Peyer's patch (tissue), 4 donors: ENCODE results near the gene PAFAH1B1. TPM values are rescaled to one million over a fixed set of nuclear protein-coding genes. Genes with fewer than 3 reads are reported as not detected.

Experiments
- DNase-seq, 3 donors: peaks; one replicate each; pipeline ENCODE4 v3.0.0-alpha.2; 2017 to 2019
- H3K27ac ChIP-seq, 4 donors: fragments of 200-600 bp; sonication (generic); one replicate each; pipeline ENCODE4 v1.5.1; 2016 to 2019
- H3K27me3 ChIP-seq, 2 donors: fragments of 200-600 bp; sonication (generic); one replicate each; pipeline ENCODE4 v1.5.1; 2019
- H3K36me3 ChIP-seq, 3 donors: fragments of 200-600 bp; sonication (generic); one replicate each; pipeline ENCODE4 v1.5.1; 2016 to 2019
- H3K4me1 ChIP-seq, 4 donors: fragments of 200-600 bp; sonication (generic); one replicate each; pipeline ENCODE4 v1.5.1; 2016 to 2019
- H3K4me3 ChIP-seq, 4 donors: fragments of 200-600 bp; sonication (generic); 1 replicate in 3 of 4; 2 replicates in 1 of 4; pipeline ENCODE4 v1.5.1; 2016 to 2019; ENCODE audit warnings: mild to moderate bottlenecking in 1 of 4
- H3K9me3 ChIP-seq, 4 donors: fragments of 200-600 bp; sonication (generic); one replicate each; pipeline ENCODE4 v1.5.1; 2016 to 2019; ENCODE audit warnings: mild to moderate bottlenecking in 1 of 4
- CTCF ChIP-seq, 6 experiments: fragments of 450-650 bp in 4 of 6; fragments of 200-600 bp in 2 of 6; sonication (generic) in 1 of 6; IDR thresholded peaks; one replicate each; pipeline ENCODE4 v1.5.1; 2017 to 2019; ENCODE audit warnings: antibody characterized with exemption in 6 of 6, mild to moderate bottlenecking in 3 of 6, moderate library complexity in 1 of 6
- POLR2A ChIP-seq, 2 donors: fragments of 450-650 bp; IDR thresholded peaks; one replicate each; pipeline ENCODE4 v1.5.1; 2017; ENCODE audit warnings: antibody characterized with exemption in 2 of 2, mild to moderate bottlenecking in 2 of 2, moderate library complexity in 2 of 2
- total RNA-seq, 4 donors: library from RNA; depleted of rRNA; stranded (reverse); fragments of >200 nt; gene quantifications; one replicate each; pipeline ENCODE4 v1.1.0, GENCODE V29; 2016

Gene PAFAH1B1
- total RNA-seq, 4 donors from 2014 or later = 131 to 281 (median 141) TPM

DNA sequence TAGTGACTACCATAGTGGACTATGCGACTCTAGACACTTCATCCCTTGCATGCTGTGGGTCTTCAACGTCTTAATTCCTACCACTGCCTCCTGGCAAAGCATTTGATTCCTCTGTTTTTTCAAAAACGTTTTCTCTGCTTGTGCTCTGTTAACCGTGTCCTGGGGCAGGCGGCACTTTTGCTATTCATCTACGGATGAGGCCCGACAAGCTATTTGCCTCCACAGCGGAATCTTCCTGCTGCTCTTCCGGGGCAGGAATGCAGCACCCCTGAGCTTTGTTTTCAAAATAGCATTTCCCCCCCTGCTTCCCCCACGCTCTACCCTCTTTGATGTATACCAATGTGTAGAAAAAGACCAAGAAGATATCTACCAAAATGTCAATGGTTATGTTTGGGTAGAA, 42.0 kb upstream of the PAFAH1B1 start:
- Histone ChIP-seq H3K36me3 (no peaks in the 10 kb centered on the region), H3K4me1 (peaks cover 0 to 14% (median 0%) of the 10 kb centered on the region in 4 donors), H3K4me3 (no peak overlapping the region), H3K9me3 (no peaks in the 10 kb centered on the region), H3K27ac (no peak overlapping the region), H3K27me3 (no peaks in the 10 kb centered on the region)
- no peak for DNase-seq
- TF ChIP-seq POLR2A (IDR thresholded peaks at IDR 0.05) = no peak
- no peak for TF ChIP-seq CTCF (IDR thresholded peaks at IDR 0.05)

- no peak for TF ChIP-seq POLR2A (IDR thresholded peaks at IDR 0.05)
- H3K4me1 ChIP-seq = peaks cover 0 to 9% (median 0%) of the 10 kb centered on the region in 4 donors
- no peaks in the 10 kb centered on the region for H3K27me3 ChIP-seq
- DNase-seq = no peak
- no peak overlapping the region for H3K4me3 ChIP-seq
- H3K27ac ChIP-seq = no peak overlapping the region
- no peaks in the 10 kb centered on the region for H3K36me3 ChIP-seq
- no peaks in the 10 kb centered on the region for H3K9me3 ChIP-seq
These were observed 41.5 kb upstream of the PAFAH1B1 start for GRCh38 chr17:2551928-2552327.

- H3K27ac ChIP-seq = no peak overlapping the region
- no peak overlapping the region for H3K4me3 ChIP-seq
- TF ChIP-seq POLR2A (IDR thresholded peaks at IDR 0.05) (no peak), CTCF (IDR thresholded peaks at IDR 0.05) (no peak)
- no peaks in the 10 kb centered on the region for H3K9me3 ChIP-seq
- no peaks in the 10 kb centered on the region for H3K27me3 ChIP-seq
- H3K36me3 ChIP-seq = no peaks in the 10 kb centered on the region
- no peaks in the 10 kb centered on the region for H3K4me1 ChIP-seq
- no peak for DNase-seq
These were observed 32.8 kb upstream of the PAFAH1B1 start for GRCh38 chr17:2560658-2561057.

GRCh38 chr17:2562162-2562858, 31.1 kb upstream of the PAFAH1B1 start:
- no peak overlapping the region for H3K4me3 ChIP-seq
- H3K27me3 ChIP-seq = no peaks in the 10 kb centered on the region
- no peaks in the 10 kb centered on the region for H3K9me3 ChIP-seq
- no peak overlapping the region for H3K27ac ChIP-seq
- H3K4me1 ChIP-seq = no peaks in the 10 kb centered on the region
- TF ChIP-seq CTCF (IDR thresholded peaks at IDR 0.05) (no peak), POLR2A (IDR thresholded peaks at IDR 0.05) (no peak)
- DNase-seq = no peak
- H3K36me3 ChIP-seq = no peaks in the 10 kb centered on the region

DNA sequence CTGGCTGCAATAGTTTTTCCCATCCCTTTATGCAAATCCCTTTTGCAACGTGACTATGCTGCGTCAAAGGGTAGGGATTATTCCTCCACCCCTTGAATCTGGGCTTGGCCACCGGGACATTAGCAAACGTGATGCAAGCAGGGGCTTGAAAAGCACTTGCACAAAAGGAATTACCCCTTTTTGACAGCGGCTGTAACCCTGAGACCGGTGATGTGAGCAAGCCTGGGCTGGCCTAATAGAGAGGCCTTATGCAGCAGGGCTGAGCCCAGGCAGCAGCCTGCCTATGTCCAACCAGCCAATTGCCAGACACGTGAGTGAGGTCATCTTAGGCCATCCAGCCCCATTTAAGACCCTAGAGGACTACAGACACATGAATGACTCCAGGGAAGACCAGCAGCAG, 30.4 kb upstream of the PAFAH1B1 start:
- H3K4me3 ChIP-seq = no peak overlapping the region
- TF ChIP-seq CTCF (IDR thresholded peaks at IDR 0.05) (no peak), POLR2A (IDR thresholded peaks at IDR 0.05) (no peak)
- no peak for DNase-seq
- no peaks in the 10 kb centered on the region for H3K9me3 ChIP-seq
- H3K27ac ChIP-seq = no peak overlapping the region
- H3K27me3 ChIP-seq = no peaks in the 10 kb centered on the region
- no peaks in the 10 kb centered on the region for H3K4me1 ChIP-seq
- no peaks in the 10 kb centered on the region for H3K36me3 ChIP-seq

DNA sequence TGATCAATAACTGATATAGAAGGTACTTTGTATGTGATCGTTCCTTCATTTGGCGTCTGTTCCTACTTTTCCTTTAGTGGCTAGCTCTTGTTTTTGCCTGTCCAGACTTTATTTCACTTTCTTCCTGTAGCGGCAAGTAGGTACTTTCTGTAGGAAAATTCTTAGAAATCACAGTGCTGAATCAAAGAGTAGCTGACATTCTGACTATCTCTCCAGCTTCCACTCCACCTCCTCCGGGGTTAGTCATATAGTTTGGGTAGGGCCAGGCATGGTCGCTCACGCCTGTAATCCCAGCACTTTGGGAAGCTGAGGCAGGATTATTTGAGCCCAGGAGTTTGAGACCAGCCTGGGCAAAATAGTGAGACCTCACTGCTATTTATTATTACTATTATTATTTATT, 29.9 kb upstream of the PAFAH1B1 start:
- no peaks in the 10 kb centered on the region for H3K27me3 ChIP-seq
- TF ChIP-seq CTCF (IDR thresholded peaks at IDR 0.05) = no peak
- no peak for TF ChIP-seq POLR2A (IDR thresholded peaks at IDR 0.05)
- no peaks in the 10 kb centered on the region for H3K36me3 ChIP-seq
- DNase-seq = no peak
- no peaks in the 10 kb centered on the region for H3K4me1 ChIP-seq
- no peak overlapping the region for H3K4me3 ChIP-seq
- no peak overlapping the region for H3K27ac ChIP-seq
- no peaks in the 10 kb centered on the region for H3K9me3 ChIP-seq
